HG02970 (cell line): ENCODE results near the gene C4orf50.
"Not testable (repeated sequence)": the region's sequence is repeated elsewhere in the genome, so short reads cannot be mapped to it uniquely, and the experiment has no call there.

ENCODE experiments used
- ATAC-seq: cut with Tn5 transposase; IDR thresholded peaks from one replicate; pipeline ENCODE4 v1.9.1; 2021; ENCODE audit warnings: mild to moderate bottlenecking, moderate library complexity, moderate number of reproducible peaks; ENCODE audit not compliant: unreplicated experiment, low FRiP score

Gene C4orf50

DNA sequence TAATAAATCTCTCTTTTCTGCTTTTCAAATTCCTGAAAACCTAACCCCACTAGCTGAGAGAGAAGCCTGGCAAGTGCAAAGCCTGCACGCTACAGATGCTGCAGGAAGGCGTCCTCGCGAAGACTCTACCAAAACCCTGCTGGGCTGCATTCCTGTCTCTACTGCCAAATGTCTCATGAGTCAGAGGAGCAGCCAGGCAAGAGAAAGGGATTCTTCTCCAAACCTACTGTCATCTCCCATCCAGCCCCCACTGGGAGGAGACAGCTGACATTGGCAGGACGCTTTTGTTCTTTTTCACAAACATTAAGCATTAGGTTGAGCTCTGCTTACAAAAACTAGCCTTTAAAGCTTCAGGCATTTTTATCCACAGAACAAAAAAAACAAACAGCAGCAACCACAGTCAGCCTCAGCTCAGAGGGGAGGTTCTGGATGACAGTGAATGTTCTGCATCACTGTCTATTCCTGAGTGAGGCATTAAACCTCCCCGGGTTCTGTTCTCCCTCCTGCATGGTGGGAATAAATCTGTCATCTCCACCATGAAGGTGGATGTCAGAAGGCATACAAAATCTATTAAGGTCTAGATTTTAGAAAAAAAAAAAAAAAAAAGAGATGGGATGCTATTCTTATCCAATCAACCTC lies 143.3 kb downstream of the C4orf50 start:
- ATAC-seq: no peak

GRCh38 chr4:5870701-5871100 lies 147.5 kb downstream of the C4orf50 start:
- ATAC-seq: no peak

DNA sequence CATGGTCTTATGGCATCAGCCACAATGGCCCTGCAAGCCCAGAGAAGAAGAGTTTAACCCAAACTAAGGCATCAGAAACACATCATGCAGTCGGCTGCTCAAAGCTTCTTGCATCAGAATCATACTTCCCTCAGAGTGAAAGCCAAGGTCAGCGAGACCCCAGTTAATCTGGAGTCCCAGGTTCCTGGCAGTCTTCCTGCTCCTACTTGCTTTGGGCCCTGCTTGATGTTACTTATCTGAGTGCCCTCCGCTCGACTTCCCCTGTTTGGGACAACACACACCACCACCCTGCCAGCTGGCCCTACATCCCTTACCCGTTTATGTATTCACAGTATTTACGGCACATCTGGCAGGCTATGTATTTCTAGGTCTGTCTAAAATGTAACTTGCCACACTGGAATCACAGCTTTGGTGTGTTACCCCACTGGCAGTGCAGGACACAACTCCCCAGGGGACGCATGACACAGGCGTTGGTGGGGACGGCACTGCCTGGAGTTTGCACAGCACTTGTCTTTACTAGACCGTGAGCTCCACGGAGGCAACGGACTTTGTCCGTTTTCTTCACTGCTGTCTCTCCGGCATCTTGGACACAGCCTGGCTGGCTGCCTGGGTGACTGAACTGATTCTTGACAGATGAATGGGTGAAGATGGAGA lies 148.1 kb downstream of the C4orf50 start:
- ATAC-seq: no peak

DNA sequence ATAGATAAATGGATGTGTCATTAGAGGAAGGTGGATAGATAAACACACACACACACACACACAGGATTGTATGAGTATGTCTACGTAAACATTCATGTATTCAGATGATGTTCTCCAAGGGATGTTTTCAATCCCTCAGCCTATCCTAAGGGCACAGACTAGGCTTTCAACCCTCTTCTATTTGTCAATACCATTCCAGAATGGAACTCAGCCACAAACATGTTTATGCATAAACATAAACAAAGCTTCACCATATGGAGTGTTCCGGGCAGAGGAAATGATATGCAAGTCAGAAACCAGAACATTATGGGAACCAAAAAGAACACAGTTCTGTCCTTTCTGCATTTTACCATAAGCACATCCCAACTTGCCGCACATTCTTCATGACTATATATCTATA lies 150.4 kb downstream of the C4orf50 start:
- no peak for ATAC-seq

GRCh38 chr4:5866841-5867813 lies 151.1 kb downstream of the C4orf50 start:
- no peak for ATAC-seq

DNA sequence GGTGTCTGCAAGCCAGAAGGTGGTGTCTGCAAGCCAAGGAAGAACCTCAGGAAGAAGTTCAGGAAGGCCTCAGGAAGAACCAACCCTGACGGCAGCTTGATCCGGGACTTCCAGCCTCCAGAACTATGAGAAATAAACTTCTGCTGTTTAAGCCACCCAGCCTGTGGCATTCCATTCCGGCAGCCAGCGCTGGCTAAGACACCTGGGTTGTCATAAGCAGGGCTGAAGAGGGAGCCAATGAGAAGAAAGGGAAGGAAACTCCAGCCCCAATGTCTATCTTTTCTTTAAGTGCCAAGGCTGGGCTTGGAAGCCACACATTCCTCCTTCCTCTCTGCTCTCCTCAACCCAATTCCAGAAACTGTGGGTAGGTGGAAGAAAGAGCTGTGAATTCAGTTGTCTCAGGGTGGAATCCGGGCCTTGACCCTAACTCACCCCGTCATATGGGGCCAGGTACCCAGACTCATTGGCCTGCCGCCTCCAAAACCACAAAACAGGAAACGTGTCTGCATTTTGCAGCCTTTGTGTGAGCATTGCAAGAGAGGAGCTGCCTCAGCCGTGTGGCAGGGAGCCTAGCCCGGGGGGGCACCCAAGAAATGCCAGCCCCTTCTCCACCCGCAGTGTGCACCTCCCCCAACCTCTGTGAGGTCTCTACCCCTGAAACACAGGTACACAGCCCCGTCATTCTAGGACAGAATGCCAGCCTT lies 152.2 kb downstream of the C4orf50 start:
- ATAC-seq: no peak

GRCh38 chr4:5863461-5864113 lies 154.6 kb downstream of the C4orf50 start:
- ATAC-seq: no peak

DNA sequence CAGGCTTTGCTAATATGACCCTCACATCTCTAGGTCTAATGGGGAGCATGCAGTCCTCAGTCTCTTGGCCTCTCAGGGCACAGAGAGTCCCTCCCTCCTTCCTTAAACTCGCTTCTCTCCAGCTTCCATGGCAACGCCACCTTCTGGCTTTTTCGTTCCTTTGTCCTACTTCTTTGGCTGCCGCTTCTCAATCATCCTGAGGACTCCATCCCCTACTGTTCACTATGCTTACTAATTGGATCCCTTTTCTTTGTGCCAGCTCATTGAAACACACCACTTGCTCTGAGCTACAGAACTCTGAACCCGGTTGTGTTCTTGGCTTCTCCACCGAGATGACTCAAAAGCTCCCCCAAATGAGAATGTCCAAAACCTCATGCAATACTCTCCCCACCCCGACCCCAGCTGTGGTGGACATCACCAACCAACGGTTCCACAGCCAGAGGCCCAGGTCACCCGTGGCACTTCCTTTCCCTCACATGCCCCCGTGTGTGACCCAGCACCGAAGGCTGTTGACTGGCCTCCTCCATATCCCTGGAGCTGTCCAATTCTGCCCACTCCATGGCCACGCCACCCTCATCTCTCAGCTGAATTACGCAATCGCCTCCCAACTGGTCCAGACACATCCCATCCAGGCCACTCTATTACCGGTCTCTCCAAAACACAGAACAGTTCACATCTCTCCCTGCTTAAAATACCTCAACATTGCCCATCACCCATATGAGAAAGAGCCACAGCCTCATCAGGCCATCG lies 160.0 kb downstream of the C4orf50 start:
- ATAC-seq: no peak

GRCh38 chr4:5857199-5857598 lies 161.0 kb downstream of the C4orf50 start:
- ATAC-seq: no peak

GRCh38 chr4:5856362-5856761 lies 161.9 kb downstream of the C4orf50 start:
- ATAC-seq: not testable (repeated sequence)

- no peak for ATAC-seq
These were observed 163.3 kb downstream of the C4orf50 start for GRCh38 chr4:5854929-5855328.

DNA sequence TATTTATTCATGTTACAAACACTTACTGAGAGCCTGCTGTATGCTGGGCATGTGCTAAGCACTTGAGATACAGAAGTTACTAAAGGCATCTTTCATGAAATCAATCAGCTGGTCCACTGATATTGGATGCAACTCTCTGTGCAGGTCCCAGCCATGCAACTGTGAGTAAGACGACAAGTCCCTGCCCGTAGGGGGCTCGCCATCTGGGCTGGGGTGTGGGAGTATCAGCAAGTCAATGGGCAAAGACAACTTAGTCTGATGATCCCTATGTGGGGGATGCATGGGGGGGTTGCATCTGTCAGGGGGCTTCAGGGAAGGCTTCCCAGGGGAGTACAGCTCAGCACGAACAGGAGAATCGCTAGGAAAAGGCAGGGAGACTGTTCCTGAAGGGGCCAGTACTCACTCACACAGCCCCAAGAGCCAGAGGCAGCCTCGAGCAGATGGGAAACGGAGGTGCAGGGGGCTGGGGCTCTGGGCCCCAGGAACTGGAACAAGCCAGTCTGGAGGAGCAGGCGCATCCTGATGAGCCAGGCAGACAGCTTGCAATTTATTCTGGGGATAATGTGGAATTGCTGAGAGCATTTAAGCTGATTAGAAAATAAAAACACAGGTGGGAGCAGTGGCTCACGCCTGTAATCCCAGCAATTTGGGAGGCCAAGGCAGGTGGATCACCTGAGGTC lies 165.6 kb downstream of the C4orf50 start:
- no peak for ATAC-seq

DNA sequence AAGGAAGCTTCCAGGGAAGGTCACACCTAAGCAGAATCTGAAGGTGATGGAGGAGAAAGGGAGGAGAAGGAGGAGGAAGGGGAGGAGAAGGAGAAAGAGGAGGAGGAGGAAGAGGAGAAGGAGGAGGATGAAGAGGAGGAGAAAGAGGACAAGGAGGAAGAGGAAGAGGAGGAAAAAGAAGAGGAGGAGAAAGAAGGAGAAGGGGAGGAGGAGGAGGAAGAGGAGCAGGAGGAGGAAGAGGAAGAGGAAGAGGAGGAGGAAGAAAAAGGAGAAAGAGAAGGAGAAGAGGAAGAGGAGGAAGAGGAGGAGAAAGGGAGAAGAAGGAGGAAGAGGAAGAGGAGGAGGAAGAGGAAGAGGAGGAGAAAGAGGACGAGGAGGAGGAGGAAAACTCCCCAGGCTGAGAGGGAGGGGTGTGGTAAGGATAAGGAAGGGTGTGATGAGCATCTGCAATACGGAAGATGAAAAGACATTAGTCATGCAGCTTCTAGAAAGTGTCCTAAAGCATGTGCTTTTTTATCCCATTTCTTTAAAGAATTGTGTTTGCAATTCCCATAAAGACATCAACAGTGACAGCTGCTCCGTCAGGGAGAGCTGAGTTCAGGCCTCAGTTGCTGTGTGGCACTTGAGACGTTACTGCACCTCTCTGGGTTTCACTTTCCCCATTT lies 166.5 kb downstream of the C4orf50 start:
- ATAC-seq: no peak
